B cell (primary cell): ENCODE results near the gene RBM19. TPM values are rescaled to one million over a fixed set of nuclear protein-coding genes. Genes with fewer than 3 reads are reported as not detected.

Experiments
- ATAC-seq: fragments of 200-7000 bp; cut with Tn5 transposase; one replicate; pipeline ENCODE4 v1.10.0; 2021; ENCODE audit warnings: low read depth, mild to moderate bottlenecking, moderate number of reproducible peaks, moderate library complexity
- CTCF ChIA-PET: fragments of 350-600 bp; sonication (Branson Sonifier 250); formaldehyde crosslinking; loops from one replicate; lab custom pipeline; 2021; ENCODE audit warnings: antibody characterized with exemption, inconsistent platforms; lab: Charles Lee
- POLR2A ChIA-PET: fragments of 350-600 bp; sonication (Branson Sonifier 250); formaldehyde crosslinking; loops from one replicate; lab custom pipeline; 2021; ENCODE audit warnings: antibody characterized with exemption; lab: Charles Lee
- DNase-seq: peaks from one replicate; pipeline ENCODE4 v3.0.0; 2013
- H2AFZ ChIP-seq: 2 replicates; pipeline ENCODE4 v1.6.1; 2012; ENCODE audit warnings: mild to moderate bottlenecking, low read depth, low read length; ENCODE audit not compliant: insufficient read depth, poor library complexity, severe bottlenecking
- H3K27ac ChIP-seq, 2 donors: 1 replicate in 1 of 2; 2 replicates in 1 of 2; pipeline ENCODE4 v1.5.1; 2012 to 2013; ENCODE audit warnings: low read length in 2 of 2, mild to moderate bottlenecking in 2 of 2, moderate library complexity in 1 of 2
- H3K27me3 ChIP-seq, 4 experiments: fragments of 200-600 bp in 1 of 4; sonication (generic) in 1 of 4; replicated peaks in 1 of 4; 1 replicate in 2 of 4; 2 replicates in 2 of 4; pipeline versions ENCODE4 v1.6.1 to v1.7.0; 2013 to 2016; ENCODE audit warnings: low read length in 3 of 4, mild to moderate bottlenecking in 2 of 4, mixed read lengths in 1 of 4, moderate library complexity in 1 of 4; ENCODE audit not compliant: insufficient read depth in 4 of 4, control insufficient read depth in 3 of 4; ENCODE audit errors: control extremely low read depth in 1 of 4
- H3K36me3 ChIP-seq, 2 experiments: replicated peaks in 1 of 2; 1 replicate in 1 of 2; 2 replicates in 1 of 2; pipeline versions ENCODE4 v1.6.1 to v1.7.1; 2013; ENCODE audit warnings: low read length in 1 of 2; ENCODE audit not compliant: insufficient read depth in 2 of 2, control insufficient read depth in 1 of 2; ENCODE audit errors: control extremely low read depth in 1 of 2, extremely low read depth in 1 of 2
- H3K4me1 ChIP-seq, 2 donors: fragments of 200-600 bp in 1 of 2; sonication (generic) in 1 of 2; 1 replicate in 1 of 2; 2 replicates in 1 of 2; pipeline versions ENCODE4 v1.5.1 to v1.6.1; 2013 to 2017; ENCODE audit warnings: low read length in 2 of 2; ENCODE audit not compliant: control insufficient read depth in 2 of 2, insufficient read depth in 2 of 2
- H3K4me2 ChIP-seq: replicated peaks from 2 replicates; pipeline ENCODE3; 2012; ENCODE audit warnings: mild to moderate bottlenecking, low read depth, low read length; ENCODE audit not compliant: poor library complexity, severe bottlenecking
- H3K4me3 ChIP-seq, 5 experiments: fragments of 200-600 bp in 1 of 5; sonication (generic) in 1 of 5; 1 replicate in 3 of 5; 2 replicates in 2 of 5; pipeline versions ENCODE4 v1.5.1 to v1.7.0; 2011 to 2016; ENCODE audit warnings: low read length in 4 of 5, mild to moderate bottlenecking in 4 of 5, low read depth in 2 of 5, control low read depth in 1 of 5, moderate library complexity in 1 of 5; ENCODE audit not compliant: insufficient read depth in 1 of 5; ENCODE audit errors: control extremely low read depth in 1 of 5, extremely low read depth in 1 of 5
- H3K79me2 ChIP-seq: fragments of 200-600 bp; sonication (generic); one replicate; pipeline ENCODE4 v1.6.0; 2016; ENCODE audit warnings: low read length; ENCODE audit not compliant: control insufficient read depth, insufficient read depth
- H3K9ac ChIP-seq: fragments of 200-600 bp; sonication (generic); 2 replicates; pipeline ENCODE4 v1.6.1; 2017; ENCODE audit warnings: mild to moderate bottlenecking, low read length, moderate library complexity
- H3K9me3 ChIP-seq, 3 donors: one replicate each; pipeline versions ENCODE4 v1.6.1 to v1.7.1; 2013; ENCODE audit warnings: low read length in 2 of 3; ENCODE audit not compliant: control insufficient read depth in 2 of 3, insufficient read depth in 1 of 3; ENCODE audit errors: control extremely low read depth in 1 of 3
- H4K20me1 ChIP-seq: 2 replicates; pipeline ENCODE4 v1.6.0; 2012; ENCODE audit warnings: mild to moderate bottlenecking, low read length; ENCODE audit not compliant: insufficient read depth, control insufficient read depth, poor library complexity, severe bottlenecking
- H3K27ac Mint-ChIP-seq: one replicate; pipeline ENCODE4 v1.8.0; 2021; ENCODE audit warnings: mixed read lengths
- H3K27me3 Mint-ChIP-seq: one replicate; pipeline ENCODE4 v1.8.0; 2021; ENCODE audit warnings: mixed read lengths
- H3K4me1 Mint-ChIP-seq: one replicate; pipeline ENCODE4 v1.8.0; 2021; ENCODE audit warnings: mixed read lengths
- H3K4me3 Mint-ChIP-seq: one replicate; pipeline ENCODE4 v1.8.0; 2021; ENCODE audit warnings: mixed read lengths
- H3K9me3 Mint-ChIP-seq: one replicate; pipeline ENCODE4 v1.8.0; 2022; ENCODE audit warnings: mixed read lengths; ENCODE audit not compliant: insufficient read depth
- EZH2 ChIP-seq: IDR thresholded peaks from 2 replicates; pipeline ENCODE4 v1.6.1; 2012; ENCODE audit warnings: borderline replicate concordance, low read depth, mild to moderate bottlenecking, moderate library complexity, low read length; ENCODE audit not compliant: insufficient read depth, poor library complexity, severe bottlenecking
- WGBS: methylation state at CpG from one replicate; pipeline ENCODE4 v1.1.5; 2013; ENCODE audit warnings: missing lambda C conversion rate; ENCODE audit not compliant: insufficient coverage; 5-methylcytosine and 5-hydroxymethylcytosine counted together
- intact Hi-C: fragments of 100-400 bp; cut with micrococcal nuclease; formaldehyde crosslinking; loops from one replicate; pipeline ENCODE4 v1.10.0; 2022
- polyA plus RNA-seq: library from polyadenylated mRNA; depleted of rRNA; stranded (reverse); fragments of >200 nt; gene quantifications from 2 replicates; pipeline ENCODE4 v1.2.3, GENCODE V29; 2012
- total RNA-seq, 2 donors: library from RNA; stranded (reverse); fragments of 120-200 nt in 1 of 2; gene quantifications; 1 replicate in 1 of 2; 2 replicates in 1 of 2; pipeline versions ENCODE4 v1.2.3 to v1.2.4, GENCODE V29; 2013 to 2022
- TF ChIP-seq, protein P1 (sequence below): fragments of 200-600 bp; IDR thresholded peaks from one replicate; pipeline ENCODE4 v1.8.0; 2022; ENCODE audit warnings: antibody characterized with exemption, mild to moderate bottlenecking

RBM19 gene
- total and polyA plus RNA-seq, 2 donors (not counting 1 experiment from before 2014, with no cell fraction given): 43.1 to 90.0 TPM

DNA sequence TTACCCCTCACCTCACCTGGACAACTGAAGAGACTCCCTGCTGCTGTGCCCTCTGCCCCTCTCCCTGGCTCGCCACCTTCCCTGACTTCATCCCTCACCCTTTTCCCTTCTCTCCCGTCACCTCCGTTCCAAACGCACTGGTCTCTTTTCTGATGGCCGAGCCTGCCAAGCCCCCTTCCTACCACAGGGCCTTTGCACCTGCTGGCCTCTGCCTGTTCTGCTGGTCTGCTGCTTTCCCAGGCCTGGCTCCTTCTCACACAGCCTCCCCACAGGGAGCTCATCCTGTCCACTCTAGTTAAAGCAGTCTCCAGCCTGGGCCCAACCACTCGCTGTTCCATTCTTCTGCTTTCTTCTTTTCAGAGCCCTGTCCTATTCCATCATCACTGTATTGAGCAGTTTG lies 34.6 kb downstream of the RBM19 start:
- H3K4me2 ChIP-seq: no peak overlapping the region
- no peaks in the 10 kb centered on the region for H3K4me1 ChIP-seq
- peaks cover 10 to 57% of the 10 kb centered on the region in 2 experiments for H3K36me3 ChIP-seq
- no peaks in the 10 kb centered on the region for H4K20me1 ChIP-seq
- H2AFZ ChIP-seq: no peak overlapping the region
- DNase-seq: no peak
- Mint-ChIP-seq H3K27ac (no peak overlapping the region), H3K9me3 (no peaks in the 10 kb centered on the region), H3K4me1 (no peaks in the 10 kb centered on the region), H3K4me3 (no peak overlapping the region), H3K27me3 (no peaks in the 10 kb centered on the region)
- H3K27me3 ChIP-seq: no peaks in the 10 kb centered on the region
- no peak for TF ChIP-seq EZH2
- TF ChIP-seq, protein P1, sequence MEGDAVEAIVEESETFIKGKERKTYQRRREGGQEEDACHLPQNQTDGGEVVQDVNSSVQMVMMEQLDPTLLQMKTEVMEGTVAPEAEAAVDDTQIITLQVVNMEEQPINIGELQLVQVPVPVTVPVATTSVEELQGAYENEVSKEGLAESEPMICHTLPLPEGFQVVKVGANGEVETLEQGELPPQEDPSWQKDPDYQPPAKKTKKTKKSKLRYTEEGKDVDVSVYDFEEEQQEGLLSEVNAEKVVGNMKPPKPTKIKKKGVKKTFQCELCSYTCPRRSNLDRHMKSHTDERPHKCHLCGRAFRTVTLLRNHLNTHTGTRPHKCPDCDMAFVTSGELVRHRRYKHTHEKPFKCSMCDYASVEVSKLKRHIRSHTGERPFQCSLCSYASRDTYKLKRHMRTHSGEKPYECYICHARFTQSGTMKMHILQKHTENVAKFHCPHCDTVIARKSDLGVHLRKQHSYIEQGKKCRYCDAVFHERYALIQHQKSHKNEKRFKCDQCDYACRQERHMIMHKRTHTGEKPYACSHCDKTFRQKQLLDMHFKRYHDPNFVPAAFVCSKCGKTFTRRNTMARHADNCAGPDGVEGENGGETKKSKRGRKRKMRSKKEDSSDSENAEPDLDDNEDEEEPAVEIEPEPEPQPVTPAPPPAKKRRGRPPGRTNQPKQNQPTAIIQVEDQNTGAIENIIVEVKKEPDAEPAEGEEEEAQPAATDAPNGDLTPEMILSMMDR: no peak
- H3K9me3 ChIP-seq: no peaks in the 10 kb centered on the region
- H3K79me2 ChIP-seq: no peaks in the 10 kb centered on the region
- WGBS: 100% methylated on average over 6 of the region's 6 CpGs
- intact Hi-C loops: no loop called here
- ChIA-PET POLR2A (no interaction called here), CTCF (no interaction called here)
- no peak overlapping the region for H3K9ac ChIP-seq
- no peak overlapping the region for H3K27ac ChIP-seq
- ATAC-seq: no peak
- H3K4me3 ChIP-seq: no peak overlapping the region

DNA sequence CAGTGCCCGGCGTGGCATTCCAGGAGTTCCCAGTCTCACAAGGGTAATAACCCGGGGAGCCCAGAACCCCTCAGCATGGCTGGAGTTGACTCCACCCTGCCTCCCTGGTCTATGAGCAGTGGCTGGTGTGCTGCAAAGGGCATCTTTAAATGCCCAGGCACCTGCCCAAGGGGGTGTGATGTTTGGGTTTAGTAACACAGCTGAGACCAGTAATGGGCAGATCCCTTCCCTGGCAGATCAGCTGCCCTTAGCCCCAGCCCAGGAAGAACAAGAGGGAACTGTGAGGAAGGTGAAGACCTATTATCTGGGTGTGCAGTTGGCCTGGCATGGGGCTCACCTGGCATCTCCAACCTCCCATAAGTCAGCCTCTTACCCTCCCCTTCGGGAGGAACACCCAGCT lies 35.9 kb downstream of the RBM19 start:
- H3K9me3 Mint-ChIP-seq: no peaks in the 10 kb centered on the region
- H3K9ac ChIP-seq: no peak overlapping the region
- H3K27ac ChIP-seq: no peak overlapping the region
- no peak overlapping the region for H3K4me2 ChIP-seq
- intact Hi-C loops: no loop called here
- H3K4me3 Mint-ChIP-seq: no peak overlapping the region
- ATAC-seq (no peak), DNase-seq (no peak)
- POLR2A ChIA-PET: no interaction called here
- no peaks in the 10 kb centered on the region for H3K4me1 ChIP-seq
- H3K4me1 Mint-ChIP-seq: no peaks in the 10 kb centered on the region
- H3K27me3 ChIP-seq: no peaks in the 10 kb centered on the region
- H2AFZ ChIP-seq: no peak overlapping the region
- H3K27me3 Mint-ChIP-seq: no peaks in the 10 kb centered on the region
- H3K36me3 ChIP-seq: peaks cover 8 to 61% of the 10 kb centered on the region in 2 experiments
- H3K27ac Mint-ChIP-seq: no peak overlapping the region
- no peak overlapping the region for H3K4me3 ChIP-seq
- no peaks in the 10 kb centered on the region for H3K9me3 ChIP-seq
- no peak for TF ChIP-seq EZH2
- TF ChIP-seq, protein P1: no peak
- 100% methylated on average over 1 of the region's 4 CpGs for WGBS
- no peaks in the 10 kb centered on the region for H3K79me2 ChIP-seq
- CTCF ChIA-PET: no interaction called here
- H4K20me1 ChIP-seq: no peaks in the 10 kb centered on the region
